Measurements from ENCODE around the gene ARHGAP28.
"Not testable (repeated sequence)": the region's sequence is repeated elsewhere in the genome, so short reads cannot be mapped to it uniquely, and the experiment has no call there.

Gene ARHGAP28

GRCh38 chr18:6929370-6930102 lies 200.0 kb downstream of the ARHGAP28 start:
- no peak overlapping the region for H3K27ac ChIP-seq (replicated peaks)
- DNase-seq (ENCODE audit: low read depth in 1 of 2, low spot score in 1 of 2), result no peak
- no peak overlapping the region for H3K4me3 ChIP-seq (replicated peaks; ENCODE audit: insufficient read depth, low read length)
- H3K27me3 ChIP-seq (ENCODE audit: insufficient read depth, poor library complexity, severe bottlenecking), result no peaks in the 10 kb centered on the region
- no peak for TF ChIP-seq GABPA (IDR thresholded peaks at IDR 0.05; ENCODE audit: low read depth)
- no peak for TF ChIP-seq CTCF (IDR thresholded peaks at IDR 0.05; ENCODE audit: insufficient read depth, low read length)
- TF ChIP-seq POLR2AphosphoS5 (IDR thresholded peaks at IDR 0.05; ENCODE audit: low read depth), result no peak
- no peak for TF ChIP-seq SPI1 (IDR thresholded peaks at IDR 0.05; ENCODE audit: borderline replicate concordance, low read depth)
- TF ChIP-seq REST (IDR thresholded peaks at IDR 0.05; ENCODE audit: insufficient replicate concordance, low read depth), result no peak

- TF ChIP-seq GABPA (IDR thresholded peaks at IDR 0.05; ENCODE audit: low read depth), result no peak
- no peak for TF ChIP-seq CTCF (IDR thresholded peaks at IDR 0.05; ENCODE audit: insufficient read depth, low read length)
- TF ChIP-seq SPI1 (IDR thresholded peaks at IDR 0.05; ENCODE audit: borderline replicate concordance, low read depth), result no peak
- no peak for TF ChIP-seq REST (IDR thresholded peaks at IDR 0.05; ENCODE audit: insufficient replicate concordance, low read depth)
- TF ChIP-seq POLR2AphosphoS5 (IDR thresholded peaks at IDR 0.05; ENCODE audit: low read depth), result no peak
- no peak overlapping the region for H3K4me3 ChIP-seq (replicated peaks; ENCODE audit: insufficient read depth, low read length)
- DNase-seq (ENCODE audit: low read depth in 1 of 2, low spot score in 1 of 2), result no peak
- H3K27ac ChIP-seq (replicated peaks), result no peak overlapping the region
- no peaks in the 10 kb centered on the region for H3K27me3 ChIP-seq (ENCODE audit: insufficient read depth, poor library complexity, severe bottlenecking)
Observed at GRCh38 chr18:6934859-6935258, 205.3 kb downstream of the ARHGAP28 start.

- Histone ChIP-seq H3K4me3 (replicated peaks; ENCODE audit: insufficient read depth, low read length) (no peak overlapping the region), H3K27me3 (ENCODE audit: insufficient read depth, poor library complexity, severe bottlenecking) (no peaks in the 10 kb centered on the region), H3K27ac (replicated peaks) (no peak overlapping the region)
- no peak for TF ChIP-seq GABPA (IDR thresholded peaks at IDR 0.05; ENCODE audit: low read depth)
- TF ChIP-seq CTCF (IDR thresholded peaks at IDR 0.05; ENCODE audit: insufficient read depth, low read length), result no peak
- no peak for TF ChIP-seq REST (IDR thresholded peaks at IDR 0.05; ENCODE audit: insufficient replicate concordance, low read depth)
- TF ChIP-seq SPI1 (IDR thresholded peaks at IDR 0.05; ENCODE audit: borderline replicate concordance, low read depth), result no peak
- TF ChIP-seq POLR2AphosphoS5 (IDR thresholded peaks at IDR 0.05; ENCODE audit: low read depth), result no peak
- DNase-seq (ENCODE audit: low read depth in 1 of 2, low spot score in 1 of 2), result no peak
Observed at GRCh38 chr18:6938003-6938402, 208.5 kb downstream of the ARHGAP28 start.

GRCh38 chr18:6938403-6938802 lies 208.9 kb downstream of the ARHGAP28 start:
- not testable (repeated sequence) for DNase-seq (ENCODE audit: low read depth in 1 of 2, low spot score in 1 of 2); H3K27me3 ChIP-seq (ENCODE audit: insufficient read depth, poor library complexity, severe bottlenecking); H3K27ac ChIP-seq (replicated peaks); H3K4me3 ChIP-seq (replicated peaks; ENCODE audit: insufficient read depth, low read length)
